Lower leg skin (tissue), 4 donors: ENCODE measurements around the gene NRG4. TPM values are rescaled to one million over a fixed set of nuclear protein-coding genes. Genes with fewer than 3 reads are reported as not detected.

ENCODE experiments used
- DNase-seq, 2 donors: peaks; one replicate each; pipeline ENCODE4 v3.0.0-alpha.2; 2019; ENCODE audit warnings: low spot score in 2 of 2
- H3K4me3 ChIP-seq: fragments of 200-600 bp; sonication (generic); 2 replicates; pipeline ENCODE4 v1.5.1; 2017; ENCODE audit warnings: mild to moderate bottlenecking, low read depth; ENCODE audit not compliant: poor library complexity, severe bottlenecking
- POLR2A ChIP-seq, 2 donors: fragments of 450-650 bp; IDR thresholded peaks; one replicate each; pipeline ENCODE4 v1.6.1; 2016 to 2017; ENCODE audit warnings: antibody characterized with exemption in 2 of 2, mild to moderate bottlenecking in 1 of 2, moderate library complexity in 1 of 2
- WGBS, 2 donors: methylation state at CpG; one replicate each; pipeline ENCODE4 v1.1.5; 2018; 5-methylcytosine and 5-hydroxymethylcytosine counted together
- intact Hi-C: fragments of 100-400 bp; cut with DNase I; formaldehyde crosslinking; loops from one replicate; pipeline ENCODE4 v1.15.0; 2023; ENCODE audit warnings: low total_unique reads
- total RNA-seq, 4 donors: library from RNA; depleted of rRNA; stranded (reverse); fragments of >200 nt; gene quantifications; one replicate each; pipeline ENCODE4 v1.1.0, GENCODE V29; 2016
- TF ChIP-seq, protein P1 (sequence below), 3 donors: fragments of 450-650 bp; IDR thresholded peaks; one replicate each; pipeline ENCODE4 v1.5.1; 2016; ENCODE audit warnings: antibody characterized with exemption in 3 of 3, mild to moderate bottlenecking in 3 of 3, moderate library complexity in 2 of 3

Gene NRG4
- total RNA-seq, 4 donors from 2014 or later, result 0.25 to 4.6 (median 1.8) TPM

DNA sequence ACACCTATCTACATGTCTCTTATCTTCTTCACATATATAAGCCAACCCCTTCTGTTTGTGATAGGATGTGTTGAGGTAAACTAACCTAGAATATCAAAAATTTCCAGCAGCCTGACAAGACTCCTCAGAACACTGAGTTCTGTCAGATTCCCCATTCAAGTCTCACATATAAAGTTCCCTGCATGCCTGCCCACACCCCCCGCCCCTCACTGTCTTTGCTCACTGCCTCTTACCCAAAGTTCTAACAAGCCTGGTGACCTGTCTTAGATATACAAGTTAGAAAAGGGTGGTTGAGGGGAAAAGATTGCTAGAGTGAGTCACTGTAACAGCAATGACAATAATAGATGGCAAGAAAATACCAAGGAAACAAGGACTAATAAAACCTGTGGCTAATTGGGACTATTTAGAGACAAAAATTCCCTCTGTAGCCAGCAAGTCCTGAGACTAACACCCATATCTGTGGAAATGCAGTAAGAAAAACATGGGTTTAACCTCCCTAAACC lies 68.5 kb downstream of the NRG4 start:
- WGBS, 2 donors, result 59 to 68% methylated on average over 1 of the region's 1 CpG
- intact Hi-C loops, result no loop called here
- no peak overlapping the region for H3K4me3 ChIP-seq
- TF ChIP-seq POLR2A (IDR thresholded peaks at IDR 0.05), result no peak
- TF ChIP-seq, protein P1, sequence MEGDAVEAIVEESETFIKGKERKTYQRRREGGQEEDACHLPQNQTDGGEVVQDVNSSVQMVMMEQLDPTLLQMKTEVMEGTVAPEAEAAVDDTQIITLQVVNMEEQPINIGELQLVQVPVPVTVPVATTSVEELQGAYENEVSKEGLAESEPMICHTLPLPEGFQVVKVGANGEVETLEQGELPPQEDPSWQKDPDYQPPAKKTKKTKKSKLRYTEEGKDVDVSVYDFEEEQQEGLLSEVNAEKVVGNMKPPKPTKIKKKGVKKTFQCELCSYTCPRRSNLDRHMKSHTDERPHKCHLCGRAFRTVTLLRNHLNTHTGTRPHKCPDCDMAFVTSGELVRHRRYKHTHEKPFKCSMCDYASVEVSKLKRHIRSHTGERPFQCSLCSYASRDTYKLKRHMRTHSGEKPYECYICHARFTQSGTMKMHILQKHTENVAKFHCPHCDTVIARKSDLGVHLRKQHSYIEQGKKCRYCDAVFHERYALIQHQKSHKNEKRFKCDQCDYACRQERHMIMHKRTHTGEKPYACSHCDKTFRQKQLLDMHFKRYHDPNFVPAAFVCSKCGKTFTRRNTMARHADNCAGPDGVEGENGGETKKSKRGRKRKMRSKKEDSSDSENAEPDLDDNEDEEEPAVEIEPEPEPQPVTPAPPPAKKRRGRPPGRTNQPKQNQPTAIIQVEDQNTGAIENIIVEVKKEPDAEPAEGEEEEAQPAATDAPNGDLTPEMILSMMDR (IDR thresholded peaks at IDR 0.05), result no peak
- no peak for DNase-seq

DNA sequence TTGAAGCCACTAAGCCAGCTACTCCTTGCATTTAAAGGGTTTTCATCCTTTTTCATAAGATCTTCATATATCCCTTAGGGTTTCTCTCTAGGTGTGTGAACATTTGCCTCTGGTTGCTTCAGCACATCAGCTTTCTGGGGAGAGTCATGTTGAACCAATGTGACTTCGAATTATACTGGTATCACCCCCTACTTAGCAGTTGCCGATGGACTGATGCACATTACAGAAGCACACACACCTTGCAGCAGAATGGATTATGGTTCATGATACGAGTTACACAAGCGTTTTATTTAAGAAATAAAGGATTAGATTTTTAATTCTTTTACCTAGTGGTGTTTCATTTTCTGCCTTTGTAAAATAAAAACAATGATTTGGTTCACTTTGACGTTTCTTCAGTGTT lies 69.0 kb downstream of the NRG4 start:
- TF ChIP-seq, protein P1 (IDR thresholded peaks at IDR 0.05), result no peak
- intact Hi-C loops, result no loop called here
- H3K4me3 ChIP-seq, result no peak overlapping the region
- WGBS, 2 donors, result 77 to 86% methylated on average over 5 of the region's 5 CpGs
- no peak for DNase-seq

DNA sequence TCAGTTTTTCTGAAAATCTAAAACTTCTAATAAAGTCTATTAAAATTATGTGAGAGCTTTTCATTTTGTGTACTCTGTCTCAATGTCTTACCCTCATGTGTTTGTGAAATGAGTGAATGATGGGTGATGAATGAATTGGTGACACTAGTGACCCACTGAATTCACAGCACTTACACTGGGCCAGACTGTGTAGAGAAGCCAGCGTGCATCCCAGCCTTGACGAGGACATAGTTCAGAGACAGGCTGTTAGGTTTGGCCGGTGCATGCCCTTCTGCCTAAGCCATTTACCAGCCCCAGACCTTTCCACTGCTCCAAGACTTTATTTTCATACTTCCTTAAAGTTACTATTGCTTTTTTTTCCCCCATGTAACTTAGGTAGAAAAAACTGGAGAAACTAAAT lies 69.8 kb downstream of the NRG4 start:
- no peak overlapping the region for H3K4me3 ChIP-seq
- TF ChIP-seq, protein P1 (IDR thresholded peaks at IDR 0.05), result no peak
- 81 to 82% methylated on average over 3 of the region's 3 CpGs for WGBS, 2 donors
- intact Hi-C loops, result no loop called here
- no peak for DNase-seq

GRCh38 chr15:75930866-75931265 lies 81.4 kb downstream of the NRG4 start:
- intact Hi-C loops, result no loop called here
- WGBS, 2 donors, result 95 to 96% methylated on average over 2 of the region's 2 CpGs
- no peak for TF ChIP-seq POLR2A (IDR thresholded peaks at IDR 0.05)
- TF ChIP-seq, protein P1 (IDR thresholded peaks at IDR 0.05), result no peak
- DNase-seq, result no peak
- no peak overlapping the region for H3K4me3 ChIP-seq

- no peak for DNase-seq
- intact Hi-C loops, result no loop called here
- WGBS, 2 donors, result 65 to 73% methylated on average over 5 of the region's 5 CpGs
- no peak overlapping the region for H3K4me3 ChIP-seq
- no peak for TF ChIP-seq POLR2A (IDR thresholded peaks at IDR 0.05)
- TF ChIP-seq, protein P1 (IDR thresholded peaks at IDR 0.05), result no peak
Measured at GRCh38 chr15:75929799-75930565, 82.2 kb downstream of the NRG4 start.
